ENCODE data around the gene THBD.

THBD gene

GRCh38 chr20:23084845-23085365 is 35.4 kb upstream of the THBD start:
- DNase-seq (ENCODE audit: low read depth in 1 of 2, low spot score in 1 of 2): no peak

- no peak for DNase-seq (ENCODE audit: low read depth in 1 of 2, low spot score in 1 of 2)
Observed at GRCh38 chr20:23084282-23084844, 34.9 kb upstream of the THBD start.

GRCh38 chr20:23083553-23084220 is 34.2 kb upstream of the THBD start:
- no peak for DNase-seq (ENCODE audit: low read depth in 1 of 2, low spot score in 1 of 2)

- DNase-seq (ENCODE audit: low read depth in 1 of 2, low spot score in 1 of 2): no peak
Observed at GRCh38 chr20:23082846-23083552, 33.5 kb upstream of the THBD start.

- no peak for DNase-seq (ENCODE audit: low read depth in 1 of 2, low spot score in 1 of 2)
Observed at GRCh38 chr20:23081263-23081819, 31.9 kb upstream of the THBD start.

GRCh38 chr20:23080521-23080920 is 31.0 kb upstream of the THBD start:
- no peak for DNase-seq (ENCODE audit: low read depth in 1 of 2, low spot score in 1 of 2)

- DNase-seq (ENCODE audit: low read depth in 1 of 2, low spot score in 1 of 2): no peak
Observed at GRCh38 chr20:23079926-23080325, 30.5 kb upstream of the THBD start.

GRCh38 chr20:23079016-23079351 is 29.5 kb upstream of the THBD start:
- DNase-seq (ENCODE audit: low read depth in 1 of 2, low spot score in 1 of 2): no peak

- DNase-seq (ENCODE audit: low read depth in 1 of 2, low spot score in 1 of 2): no peak
Observed at GRCh38 chr20:23078351-23079015, 29.0 kb upstream of the THBD start.

GRCh38 chr20:23077277-23077676 is 27.8 kb upstream of the THBD start:
- no peak for DNase-seq (ENCODE audit: low read depth in 1 of 2, low spot score in 1 of 2)

GRCh38 chr20:23074052-23074451 is 24.6 kb upstream of the THBD start:
- DNase-seq (ENCODE audit: low read depth in 1 of 2, low spot score in 1 of 2): no peak

GRCh38 chr20:23072892-23073586 is 23.6 kb upstream of the THBD start:
- no peak for DNase-seq (ENCODE audit: low read depth in 1 of 2, low spot score in 1 of 2)

GRCh38 chr20:23071996-23072395 is 22.5 kb upstream of the THBD start:
- no peak for DNase-seq (ENCODE audit: low read depth in 1 of 2, low spot score in 1 of 2)

- DNase-seq (ENCODE audit: low read depth in 1 of 2, low spot score in 1 of 2): no peak
Observed at GRCh38 chr20:23071398-23071797, 21.9 kb upstream of the THBD start.

GRCh38 chr20:23069108-23069507 is 19.6 kb upstream of the THBD start:
- DNase-seq (ENCODE audit: low read depth in 1 of 2, low spot score in 1 of 2): no peak

- DNase-seq (ENCODE audit: low read depth in 1 of 2, low spot score in 1 of 2): no peak
Observed at GRCh38 chr20:23068283-23068682, 18.8 kb upstream of the THBD start.

- DNase-seq (ENCODE audit: low read depth in 1 of 2, low spot score in 1 of 2): no peak
Observed at GRCh38 chr20:23066772-23067171, 17.3 kb upstream of the THBD start.

GRCh38 chr20:23065266-23066201 is 16.1 kb upstream of the THBD start:
- no peak for DNase-seq (ENCODE audit: low read depth in 1 of 2, low spot score in 1 of 2)

GRCh38 chr20:23063581-23063980 is 14.1 kb upstream of the THBD start:
- no peak for DNase-seq (ENCODE audit: low read depth in 1 of 2, low spot score in 1 of 2)

- DNase-seq (ENCODE audit: low read depth in 1 of 2, low spot score in 1 of 2): no peak
Observed at GRCh38 chr20:23063168-23063567, 13.7 kb upstream of the THBD start.

Measured in activated T-helper 1 cell treated with anti-CD3 and anti-CD28 coated beads, Interleukin-2, amount 50 U/mL, for 16 hours (primary cell).